Renal pelvis (tissue), 12 donors: ENCODE results near the gene PFDN5. TPM values are rescaled to one million over a fixed set of nuclear protein-coding genes. Genes with fewer than 3 reads are reported as not detected.

Source experiments
- DNase-seq: peaks from one replicate; pipeline ENCODE4 v3.0.0-alpha.2; 2013
- long read RNA-seq, 16 experiments: transcript quantifications; one replicate each; lab custom pipeline, GENCODE V29; 2026
- polyA plus RNA-seq, 3 donors: library from polyadenylated mRNA; unstranded; fragments of 120-200 nt; gene quantifications; one replicate each; pipeline ENCODE4 v1.2.1, GENCODE V29; 2013; ENCODE audit not compliant: insufficient read length in 3 of 3

Gene PFDN5
- 100 to 1,000 TPM; 564 to 760 (median 671) TPM for polyA plus RNA-seq
- long read RNA-seq, donor 1, transcript PFDN5-213 (3 exons, 596 nt): minor isoform, 9 of 515 reads
- long read RNA-seq, donor 1, transcript PFDN5-203 (4 exons, 478 nt): minor isoform, 23 of 515 reads
- long read RNA-seq, donor 1, transcript PFDN5-214 (6 exons, 847 nt): major isoform, 373 of 515 reads
- long read RNA-seq, donor 1, transcript PFDN5-206 (2 exons, 541 nt): minor isoform, 11 of 515 reads
- long read RNA-seq, donor 1, partial matches to known transcripts: 32 of 515 reads
- long read RNA-seq, donor 1, other reads (novel, unspliced or antisense): 52 of 515 reads
- long read RNA-seq, donor 2, transcript PFDN5-213 (3 exons, 596 nt): minor isoform, 8 of 550 reads
- long read RNA-seq, donor 2, transcript PFDN5-206 (2 exons, 541 nt): minor isoform, 11 of 550 reads
- long read RNA-seq, donor 2, transcript PFDN5-214 (6 exons, 847 nt): major isoform, 417 of 550 reads
- long read RNA-seq, donor 2, transcript PFDN5-203 (4 exons, 478 nt): minor isoform, 33 of 550 reads
- long read RNA-seq, donor 2, partial matches to known transcripts: 16 of 550 reads
- long read RNA-seq, donor 2, other reads (novel, unspliced or antisense): 49 of 550 reads
- long read RNA-seq, donor 3, transcript PFDN5-217 (4 exons, 497 nt): minor isoform, 9 of 440 reads
- long read RNA-seq, donor 3, transcript PFDN5-213 (3 exons, 596 nt): minor isoform, 9 of 440 reads
- long read RNA-seq, donor 3, transcript PFDN5-214 (6 exons, 847 nt): major isoform, 331 of 440 reads
- long read RNA-seq, donor 3, transcript PFDN5-203 (4 exons, 478 nt): minor isoform, 29 of 440 reads
- long read RNA-seq, donor 3, partial matches to known transcripts: 7 of 440 reads
- long read RNA-seq, donor 3, other reads (novel, unspliced or antisense): 34 of 440 reads
- long read RNA-seq, donor 4, transcript PFDN5-203 (4 exons, 478 nt): minor isoform, 24 of 673 reads
- long read RNA-seq, donor 4, transcript PFDN5-206 (2 exons, 541 nt): minor isoform, 13 of 673 reads
- long read RNA-seq, donor 4, transcript PFDN5-213 (3 exons, 596 nt): minor isoform, 14 of 673 reads
- long read RNA-seq, donor 4, transcript PFDN5-214 (6 exons, 847 nt): major isoform, 503 of 673 reads
- long read RNA-seq, donor 4, partial matches to known transcripts: 34 of 673 reads
- long read RNA-seq, donor 4, other reads (novel, unspliced or antisense): 59 of 673 reads
- long read RNA-seq, donor 5, transcript PFDN5-203 (4 exons, 478 nt): minor isoform, 20 of 356 reads
- long read RNA-seq, donor 5, transcript PFDN5-214 (6 exons, 847 nt): major isoform, 280 of 356 reads
- long read RNA-seq, donor 5, transcript PFDN5-206 (2 exons, 541 nt): minor isoform, 8 of 356 reads
- long read RNA-seq, donor 5, partial matches to known transcripts: 18 of 356 reads
- long read RNA-seq, donor 5, other reads (novel, unspliced or antisense): 17 of 356 reads
- long read RNA-seq, donor 6, transcript PFDN5-203 (4 exons, 478 nt): minor isoform, 31 of 488 reads
- long read RNA-seq, donor 6, transcript PFDN5-214 (6 exons, 847 nt): major isoform, 349 of 488 reads
- long read RNA-seq, donor 6, transcript PFDN5-213 (3 exons, 596 nt): minor isoform, 12 of 488 reads
- long read RNA-seq, donor 6, transcript PFDN5-217 (4 exons, 497 nt): minor isoform, 14 of 488 reads
- long read RNA-seq, donor 6, partial matches to known transcripts: 26 of 488 reads
- long read RNA-seq, donor 6, other reads (novel, unspliced or antisense): 43 of 488 reads
- long read RNA-seq, donor 7, transcript PFDN5-214 (6 exons, 847 nt): major isoform, 407 of 549 reads
- long read RNA-seq, donor 7, transcript PFDN5-206 (2 exons, 541 nt): minor isoform, 23 of 549 reads
- long read RNA-seq, donor 7, transcript PFDN5-213 (3 exons, 596 nt): minor isoform, 15 of 549 reads
- long read RNA-seq, donor 7, transcript PFDN5-203 (4 exons, 478 nt): minor isoform, 28 of 549 reads
- long read RNA-seq, donor 7, partial matches to known transcripts: 20 of 549 reads
- long read RNA-seq, donor 7, other reads (novel, unspliced or antisense): 41 of 549 reads
- long read RNA-seq, donor 8, transcript PFDN5-203 (4 exons, 478 nt): minor isoform, 7 of 155 reads
- long read RNA-seq, donor 8, transcript PFDN5-217 (4 exons, 497 nt): minor isoform, 9 of 155 reads
- long read RNA-seq, donor 8, transcript PFDN5-213 (3 exons, 596 nt): minor isoform, 8 of 155 reads
- long read RNA-seq, donor 8, transcript PFDN5-214 (6 exons, 847 nt): major isoform, 111 of 155 reads
- long read RNA-seq, donor 8, partial matches to known transcripts: 11 of 155 reads
- long read RNA-seq, donor 8, other reads (novel, unspliced or antisense): 0 of 155 reads
- long read RNA-seq, donor 9, transcript PFDN5-213 (3 exons, 596 nt): minor isoform, 16 of 581 reads
- long read RNA-seq, donor 9, transcript PFDN5-203 (4 exons, 478 nt): minor isoform, 30 of 581 reads
- long read RNA-seq, donor 9, transcript PFDN5-217 (4 exons, 497 nt): minor isoform, 16 of 581 reads
- long read RNA-seq, donor 9, transcript PFDN5-214 (6 exons, 847 nt): major isoform, 429 of 581 reads
- long read RNA-seq, donor 9, partial matches to known transcripts: 30 of 581 reads
- long read RNA-seq, donor 9, other reads (novel, unspliced or antisense): 38 of 581 reads
- long read RNA-seq, donor 10, transcript PFDN5-213 (3 exons, 596 nt): minor isoform, 13 of 369 reads
- long read RNA-seq, donor 10, transcript PFDN5-214 (6 exons, 847 nt): major isoform, 277 of 369 reads
- long read RNA-seq, donor 10, transcript PFDN5-203 (4 exons, 478 nt): minor isoform, 20 of 369 reads
- long read RNA-seq, donor 10, transcript PFDN5-206 (2 exons, 541 nt): minor isoform, 6 of 369 reads
- long read RNA-seq, donor 10, partial matches to known transcripts: 15 of 369 reads
- long read RNA-seq, donor 10, other reads (novel, unspliced or antisense): 27 of 369 reads
- long read RNA-seq, donor 11, transcript PFDN5-206 (2 exons, 541 nt): minor isoform, 8 of 312 reads
- long read RNA-seq, donor 11, transcript PFDN5-203 (4 exons, 478 nt): minor isoform, 17 of 312 reads
- long read RNA-seq, donor 11, transcript PFDN5-214 (6 exons, 847 nt): major isoform, 224 of 312 reads
- long read RNA-seq, donor 11, transcript PFDN5-213 (3 exons, 596 nt): minor isoform, 5 of 312 reads
- long read RNA-seq, donor 11, partial matches to known transcripts: 21 of 312 reads
- long read RNA-seq, donor 11, other reads (novel, unspliced or antisense): 25 of 312 reads
- long read RNA-seq, donor 12, transcript PFDN5-214 (6 exons, 847 nt): major isoform, 459 of 600 reads
- long read RNA-seq, donor 12, transcript PFDN5-203 (4 exons, 478 nt): minor isoform, 38 of 600 reads
- long read RNA-seq, donor 12, transcript PFDN5-206 (2 exons, 541 nt): minor isoform, 9 of 600 reads
- long read RNA-seq, donor 12, transcript PFDN5-213 (3 exons, 596 nt): minor isoform, 16 of 600 reads
- long read RNA-seq, donor 12, partial matches to known transcripts: 13 of 600 reads
- long read RNA-seq, donor 12, other reads (novel, unspliced or antisense): 46 of 600 reads
- long read RNA-seq, donor 13, transcript PFDN5-214 (6 exons, 847 nt): major isoform, 227 of 290 reads
- long read RNA-seq, donor 13, transcript PFDN5-206 (2 exons, 541 nt): minor isoform, 8 of 290 reads
- long read RNA-seq, donor 13, transcript PFDN5-203 (4 exons, 478 nt): minor isoform, 18 of 290 reads
- long read RNA-seq, donor 13, transcript PFDN5-213 (3 exons, 596 nt): minor isoform, 19 of 290 reads
- long read RNA-seq, donor 13, partial matches to known transcripts: 0 of 290 reads
- long read RNA-seq, donor 13, other reads (novel, unspliced or antisense): 11 of 290 reads
- long read RNA-seq, donor 14: 0 reads
- long read RNA-seq, donor 15, transcript PFDN5-217 (4 exons, 497 nt): minor isoform, 11 of 625 reads
- long read RNA-seq, donor 15, transcript PFDN5-203 (4 exons, 478 nt): minor isoform, 29 of 625 reads
- long read RNA-seq, donor 15, transcript PFDN5-214 (6 exons, 847 nt): major isoform, 474 of 625 reads
- long read RNA-seq, donor 15, transcript PFDN5-206 (2 exons, 541 nt): minor isoform, 14 of 625 reads
- long read RNA-seq, donor 15, partial matches to known transcripts: 28 of 625 reads
- long read RNA-seq, donor 15, other reads (novel, unspliced or antisense): 48 of 625 reads
- long read RNA-seq, donor 16, transcript PFDN5-203 (4 exons, 478 nt): minor isoform, 18 of 533 reads
- long read RNA-seq, donor 16, transcript PFDN5-214 (6 exons, 847 nt): major isoform, 399 of 533 reads
- long read RNA-seq, donor 16, transcript PFDN5-206 (2 exons, 541 nt): minor isoform, 15 of 533 reads
- long read RNA-seq, donor 16, transcript PFDN5-213 (3 exons, 596 nt): minor isoform, 22 of 533 reads
- long read RNA-seq, donor 16, partial matches to known transcripts: 21 of 533 reads
- long read RNA-seq, donor 16, other reads (novel, unspliced or antisense): 38 of 533 reads

DNA sequence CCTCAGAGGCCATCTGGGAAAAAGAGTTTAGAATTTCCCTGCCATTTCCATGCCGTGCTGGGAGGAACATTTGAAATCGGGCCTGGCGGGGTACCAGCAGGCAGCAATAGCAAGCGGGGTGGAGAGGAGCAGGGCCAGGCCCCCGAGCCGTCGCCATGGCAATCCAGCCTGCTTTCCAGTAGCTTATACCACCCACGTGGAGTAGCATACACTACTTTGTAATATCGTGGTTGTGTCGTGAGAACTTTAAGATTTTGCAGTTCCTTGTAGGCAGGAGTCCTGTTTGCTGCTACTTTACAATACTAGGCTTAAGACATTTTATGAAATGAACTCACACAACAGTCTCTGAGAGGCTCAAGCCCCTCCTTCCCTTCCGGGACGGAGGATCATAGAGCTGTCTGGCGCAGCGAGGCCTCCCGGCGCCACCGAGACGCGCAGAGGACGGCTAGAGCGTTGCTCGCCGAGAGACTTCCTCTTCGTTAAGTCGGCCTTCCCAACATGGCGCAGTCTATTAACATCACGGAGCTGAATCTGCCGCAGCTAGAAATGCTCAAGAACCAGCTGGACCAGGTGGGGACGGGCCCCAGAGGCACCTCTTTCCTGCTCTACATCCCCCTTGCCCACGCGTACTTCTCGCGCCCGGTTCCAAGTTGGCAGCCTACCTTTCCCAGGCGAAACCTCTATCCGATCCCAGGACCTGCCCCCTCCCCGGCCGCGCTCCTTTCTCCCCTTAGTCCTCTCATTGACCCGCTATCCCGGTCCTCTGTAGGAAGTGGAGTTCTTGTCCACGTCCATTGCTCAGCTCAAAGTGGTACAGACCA lies at the start of gene PFDN5:
Gene PFDN5, plus strand, starts transcription at position 473 of the 821 bp plus-strand sequence. Its CDS starts 26 bp downstream, at position 499.
- DNase-seq: peak; percentile 86

- DNase-seq: peak; percentile 80
Observed at GRCh38 chr12:53251477-53252348, 43.6 kb upstream of the PFDN5 start.

DNA sequence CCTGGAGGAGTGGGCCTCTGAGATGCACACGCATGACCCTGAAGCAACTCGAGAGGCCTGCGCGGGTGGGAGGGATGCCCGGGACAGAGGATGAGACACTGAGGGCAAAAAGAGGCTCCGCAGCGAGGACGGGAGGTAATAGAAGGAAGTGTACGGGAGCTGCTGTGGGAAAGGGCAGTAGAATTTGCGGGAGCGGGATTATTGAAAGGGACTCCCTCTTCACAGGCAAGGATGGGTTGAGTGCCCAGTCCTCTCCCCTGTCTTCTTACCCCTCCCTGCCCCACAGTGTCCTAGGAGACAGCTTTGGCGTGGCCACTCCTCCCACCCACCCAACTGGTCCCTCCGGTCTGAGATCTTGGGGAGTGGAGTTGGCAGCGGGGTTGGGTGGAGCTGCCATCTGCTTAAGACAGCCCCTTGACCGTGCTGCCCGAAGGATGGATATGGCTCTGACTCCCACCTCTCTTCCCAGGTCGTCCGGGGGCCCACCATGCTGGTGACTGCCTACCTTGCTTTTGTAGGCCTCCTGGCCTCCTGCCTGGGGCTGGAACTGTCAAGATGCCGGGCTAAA lies 42.9 kb upstream of the PFDN5 start:
- no peak for DNase-seq

GRCh38 chr12:53253298-53253697 lies 42.0 kb upstream of the PFDN5 start:
- DNase-seq: no peak

DNA sequence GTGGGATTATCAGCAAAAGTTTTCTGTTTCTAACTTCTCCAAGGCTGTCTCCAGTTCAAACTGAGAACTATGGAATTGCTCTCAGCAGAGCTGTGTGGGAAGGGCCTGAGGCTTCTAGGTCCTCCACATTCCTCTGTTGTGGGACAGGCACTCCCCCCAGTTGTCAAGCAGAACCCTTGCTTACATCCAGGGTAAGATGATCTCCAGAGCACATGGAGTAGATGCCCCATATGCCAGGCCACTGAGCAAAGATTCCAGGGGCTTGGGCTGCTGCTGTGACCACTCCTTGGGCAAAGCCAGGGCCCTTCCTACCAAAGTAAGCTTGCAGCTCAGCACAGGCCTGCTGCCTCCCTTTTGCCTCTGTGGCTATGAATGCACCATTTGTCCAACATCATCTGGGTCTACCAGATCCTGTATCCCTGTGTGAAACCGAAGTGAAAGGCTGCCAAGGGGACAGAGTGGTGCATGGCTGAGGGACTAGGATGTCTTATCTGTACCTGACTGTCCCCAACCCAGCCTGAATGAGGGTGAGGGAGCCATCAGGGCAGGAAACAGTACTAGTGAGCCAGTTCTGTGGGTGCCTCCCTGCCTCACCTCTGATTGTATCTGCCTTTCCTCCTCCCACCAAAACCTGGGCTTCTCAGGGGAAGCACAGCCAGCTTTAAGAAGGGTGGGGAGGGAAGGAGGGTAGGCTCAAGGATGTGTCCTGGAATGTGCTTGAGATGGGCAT lies 40.4 kb upstream of the PFDN5 start:
- DNase-seq: no peak

GRCh38 chr12:53255996-53256395 lies 39.3 kb upstream of the PFDN5 start:
- DNase-seq: no peak

- DNase-seq: no peak
Observed at GRCh38 chr12:53258541-53259539, 36.5 kb upstream of the PFDN5 start.

- no peak for DNase-seq
Observed at GRCh38 chr12:53259891-53260290, 35.5 kb upstream of the PFDN5 start.

DNA sequence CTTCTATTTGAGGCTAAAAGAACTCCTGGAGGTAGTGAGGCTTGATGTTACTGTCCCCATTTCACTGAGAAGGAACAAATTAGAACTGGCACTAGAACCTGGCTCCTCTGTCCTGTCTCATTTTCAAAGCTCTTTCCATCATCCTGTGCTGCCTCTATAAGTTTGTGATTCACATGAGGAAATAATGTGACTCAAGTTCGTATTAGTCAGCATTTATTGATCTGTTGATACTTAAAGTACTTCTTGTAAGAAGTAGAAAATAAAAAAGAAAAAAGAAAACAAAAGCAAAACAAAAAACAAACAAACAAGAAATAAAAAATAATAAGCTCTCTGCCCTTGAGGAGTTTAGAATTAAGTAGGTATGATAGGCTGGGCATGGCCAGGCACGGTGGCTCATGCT lies 29.6 kb upstream of the PFDN5 start:
- DNase-seq: no peak

GRCh38 chr12:53267306-53267998 lies 27.9 kb upstream of the PFDN5 start:
- DNase-seq: no peak
